Activated naive CD8-positive, alpha-beta T cell treated with anti-CD3 and anti-CD28 coated beads, Interleukin-2, amount 10 ng/mL, durations not matched to agents 7 days and 5 days (primary cell): Measurements from ENCODE around the gene BRDT. TPM values are rescaled to one million over a fixed set of nuclear protein-coding genes. Genes with fewer than 3 reads are reported as not detected.

Experiments
- ATAC-seq: fragments of 150-1000 bp; cut with Tn5 transposase; one replicate; pipeline ENCODE4 v1.10.0; 2021; ENCODE audit warnings: low read depth, moderate library complexity
- POLR2A ChIA-PET: fragments of 350-600 bp; sonication (Branson Sonifier 250); formaldehyde crosslinking; loops from one replicate; lab custom pipeline; 2021; ENCODE audit warnings: antibody characterized with exemption; lab: Charles Lee
- DNase-seq: peaks from one replicate; pipeline ENCODE4 v3.0.0; 2021
- H3K27ac Mint-ChIP-seq: one replicate; pipeline ENCODE4 v1.8.0; 2022; ENCODE audit warnings: mild to moderate bottlenecking, mixed read lengths
- H3K27me3 Mint-ChIP-seq: one replicate; pipeline ENCODE4 v1.8.0; 2022; ENCODE audit warnings: mild to moderate bottlenecking, moderate library complexity, mixed read lengths
- H3K36me3 Mint-ChIP-seq: one replicate; pipeline ENCODE4 v1.8.0; 2021; ENCODE audit warnings: mild to moderate bottlenecking, mixed read lengths
- H3K4me1 Mint-ChIP-seq: one replicate; pipeline ENCODE4 v1.8.0; 2021; ENCODE audit warnings: mixed read lengths
- H3K4me3 Mint-ChIP-seq: one replicate; pipeline ENCODE4 v1.8.0; 2022; ENCODE audit warnings: mild to moderate bottlenecking, moderate library complexity, mixed read lengths
- H3K9me3 Mint-ChIP-seq: one replicate; pipeline ENCODE4 v1.8.0; 2021; ENCODE audit warnings: mixed read lengths
- total RNA-seq, 2 experiments: library from RNA; stranded (reverse); gene quantifications; one replicate each; pipeline ENCODE4 v1.2.3, GENCODE V29; 2021

BRDT gene
- not detected for total RNA-seq

DNA sequence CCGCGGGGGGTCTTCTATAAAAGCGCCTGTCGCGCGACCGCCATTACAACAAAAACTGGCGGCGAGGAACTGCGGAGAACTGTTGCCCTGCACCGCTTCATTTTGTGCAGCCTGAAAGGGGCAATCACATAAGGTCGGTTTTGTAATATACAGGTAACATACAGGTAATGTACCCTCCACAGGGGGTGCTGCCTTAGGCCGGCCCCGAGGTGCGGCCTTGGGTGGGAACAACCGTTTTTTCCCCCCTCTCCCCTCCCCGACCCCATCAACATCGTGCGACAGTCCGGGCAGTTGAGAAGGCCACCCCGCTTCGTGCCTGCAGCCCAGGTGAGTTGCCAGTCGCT lies at the start of gene BRDT:
TSS of gene BRDT (plus strand) at position 46 of the 344 bp plus-strand sequence. CDS start 13,354 bp downstream, outside the sequence.
- Mint-ChIP-seq H3K36me3 (peaks cover 2% of the 10 kb centered on the region), H3K9me3 (peaks cover 10% of the 10 kb centered on the region), H3K4me3 (peak within 1 kb of the TSS; percentile 28), H3K27me3 (peaks cover 5% of the 10 kb centered on the region), H3K4me1 (peaks cover 13% of the 10 kb centered on the region), H3K27ac (peak within 1 kb of the TSS; percentile 54)
- ATAC-seq (no peak), DNase-seq (no peak)
- POLR2A ChIA-PET = no interaction called here

DNA sequence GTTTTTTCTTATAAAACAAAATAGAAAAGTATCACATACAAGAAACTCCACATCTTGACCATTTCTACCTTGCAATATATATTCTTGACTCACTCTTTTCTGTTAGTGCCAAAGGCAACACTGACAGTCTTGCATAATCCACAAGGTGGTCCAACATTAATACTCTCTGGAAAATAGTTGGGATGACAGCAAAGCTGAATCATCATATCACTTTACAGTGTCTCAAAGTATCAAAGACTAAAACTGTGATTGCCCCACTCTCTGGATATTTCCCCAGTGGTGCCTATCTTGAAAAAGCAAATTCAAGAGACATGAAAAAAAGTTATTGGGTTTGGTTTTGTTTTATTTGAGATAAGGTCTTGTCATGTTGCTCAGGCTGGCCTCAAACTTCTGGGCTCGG lies 48.6 kb upstream of the BRDT start:
- no peak overlapping the region for H3K27ac Mint-ChIP-seq
- ATAC-seq = no peak
- POLR2A ChIA-PET = no interaction called here
- H3K4me1 Mint-ChIP-seq = peaks cover 4% of the 10 kb centered on the region
- no peak for DNase-seq
- no peaks in the 10 kb centered on the region for H3K36me3 Mint-ChIP-seq
- no peak overlapping the region for H3K4me3 Mint-ChIP-seq
- H3K27me3 Mint-ChIP-seq = peaks cover 28% of the 10 kb centered on the region
- no peaks in the 10 kb centered on the region for H3K9me3 Mint-ChIP-seq

DNA sequence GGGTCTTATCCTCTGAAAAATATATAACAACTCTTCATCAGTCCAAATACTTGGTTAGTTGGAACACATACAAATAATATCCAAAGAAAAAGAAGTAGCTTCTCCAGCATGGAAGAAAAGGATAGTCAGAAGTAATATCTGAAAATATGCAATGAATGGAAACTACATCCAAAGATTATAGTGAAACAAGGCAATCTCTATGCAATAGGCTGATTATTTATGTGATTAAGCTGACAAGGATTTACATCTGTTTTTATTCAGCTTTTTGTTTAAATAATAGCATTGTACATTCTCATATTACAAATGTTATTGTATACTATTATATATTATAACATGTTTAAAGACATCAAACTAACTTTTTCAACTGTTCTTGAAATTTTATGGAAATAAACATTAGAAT lies 48.0 kb upstream of the BRDT start:
- Mint-ChIP-seq H3K27me3 (peaks cover 23% of the 10 kb centered on the region), H3K4me3 (no peak overlapping the region), H3K9me3 (no peaks in the 10 kb centered on the region), H3K27ac (no peak overlapping the region), H3K4me1 (no peaks in the 10 kb centered on the region), H3K36me3 (no peaks in the 10 kb centered on the region)
- DNase-seq (no peak), ATAC-seq (no peak)
- POLR2A ChIA-PET = no interaction called here

DNA sequence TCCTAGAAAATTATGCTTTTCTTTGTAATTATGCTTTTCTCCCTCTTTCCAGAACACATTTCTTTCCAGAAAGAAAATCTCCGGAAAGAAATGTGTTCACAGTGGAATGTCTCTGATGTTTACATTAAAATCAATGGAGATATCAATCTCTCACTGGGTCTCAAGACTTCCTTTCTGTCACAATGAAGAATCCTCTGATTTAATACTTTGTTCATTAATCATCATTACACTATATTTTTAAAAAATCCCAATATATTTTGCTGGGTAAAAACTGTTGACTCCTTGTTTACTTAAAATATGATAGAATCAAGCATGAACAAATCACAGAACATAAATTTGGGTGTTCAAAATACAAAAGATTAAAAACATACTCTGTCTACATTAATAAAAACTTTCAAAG lies 36.9 kb upstream of the BRDT start:
- no peak overlapping the region for H3K27ac Mint-ChIP-seq
- H3K9me3 Mint-ChIP-seq = no peaks in the 10 kb centered on the region
- POLR2A ChIA-PET = no interaction called here
- ATAC-seq (no peak), DNase-seq (no peak)
- H3K27me3 Mint-ChIP-seq = peaks cover 16% of the 10 kb centered on the region
- H3K4me3 Mint-ChIP-seq = no peak overlapping the region
- H3K36me3 Mint-ChIP-seq = no peaks in the 10 kb centered on the region
- no peaks in the 10 kb centered on the region for H3K4me1 Mint-ChIP-seq

DNA sequence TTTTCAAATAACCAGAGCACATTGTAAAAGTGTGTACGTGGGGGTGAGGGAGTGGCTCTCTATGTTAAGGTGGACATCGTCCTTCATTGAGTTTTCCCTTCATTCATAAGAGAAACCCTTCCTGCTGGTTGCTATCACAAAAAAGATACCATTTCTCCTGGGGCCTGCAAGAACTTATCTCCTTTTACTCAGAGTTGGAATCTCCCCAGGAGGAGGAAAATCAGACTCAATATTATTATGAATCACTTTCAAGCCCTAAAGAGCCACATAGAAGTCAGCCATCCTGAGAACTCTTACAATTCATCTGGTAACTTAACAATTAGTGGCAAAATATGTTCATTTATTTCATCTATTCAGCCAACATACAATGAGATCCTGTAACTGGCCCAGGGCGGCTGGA lies 36.2 kb upstream of the BRDT start:
- POLR2A ChIA-PET = no interaction called here
- Mint-ChIP-seq H3K4me3 (no peak overlapping the region), H3K36me3 (no peaks in the 10 kb centered on the region), H3K4me1 (no peaks in the 10 kb centered on the region), H3K27ac (no peak overlapping the region), H3K27me3 (peaks cover 16% of the 10 kb centered on the region), H3K9me3 (no peaks in the 10 kb centered on the region)
- ATAC-seq (no peak), DNase-seq (no peak)

DNA sequence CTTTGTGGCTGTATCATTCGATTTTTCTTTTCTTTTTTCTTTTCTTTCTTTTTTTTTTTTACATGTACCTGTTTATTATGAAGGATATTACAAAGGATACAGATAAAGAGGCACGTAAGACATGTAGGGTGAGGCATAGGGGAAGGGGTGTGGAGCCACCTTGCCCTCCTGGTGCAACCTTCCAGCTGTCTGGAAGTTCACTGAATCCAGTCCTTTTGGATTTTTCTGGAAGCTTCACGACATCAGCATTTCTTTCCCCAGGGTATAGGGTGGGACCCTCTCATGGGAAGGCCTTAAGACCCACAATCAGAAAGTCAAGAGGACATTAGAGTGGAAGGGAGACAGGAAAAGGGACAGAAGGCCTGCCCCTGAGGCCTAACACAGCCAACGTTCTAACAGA lies 33.2 kb upstream of the BRDT start:
- Mint-ChIP-seq H3K27ac (no peak overlapping the region), H3K4me3 (no peak overlapping the region), H3K4me1 (no peaks in the 10 kb centered on the region), H3K9me3 (no peaks in the 10 kb centered on the region), H3K27me3 (peaks cover 11% of the 10 kb centered on the region), H3K36me3 (no peaks in the 10 kb centered on the region)
- no peak for DNase-seq
- POLR2A ChIA-PET = no interaction called here
- ATAC-seq = no peak

DNA sequence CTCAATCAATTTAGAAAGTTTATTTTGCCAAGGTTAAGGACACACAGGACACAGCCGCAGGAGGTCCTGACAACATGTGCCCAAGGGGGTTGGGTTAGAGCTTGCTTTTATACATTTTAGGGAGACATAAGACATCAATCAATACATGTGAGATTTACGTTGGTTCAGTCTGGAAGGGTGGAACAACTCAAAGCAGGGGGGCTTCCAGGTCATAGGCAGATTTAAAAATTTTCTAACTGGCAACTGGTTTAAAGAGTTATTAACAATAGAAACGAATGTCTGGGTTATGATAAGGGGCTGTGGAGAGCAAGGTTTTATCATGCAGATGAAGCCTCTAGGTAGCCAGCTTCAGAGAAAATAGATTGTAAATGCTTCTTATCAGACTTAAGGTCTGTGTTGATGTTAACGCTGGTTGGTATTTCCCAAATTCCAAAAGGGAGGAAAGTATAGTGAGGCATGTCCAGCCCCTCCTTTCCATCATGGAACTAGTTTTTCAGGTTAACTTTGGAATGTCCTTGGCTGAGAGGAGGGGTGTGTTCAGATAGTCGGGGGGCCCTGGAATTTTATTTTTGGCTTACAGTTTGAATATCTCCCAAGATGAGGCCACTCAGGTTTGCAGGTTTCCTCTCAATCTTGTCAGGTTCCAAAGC lies 32.3 kb upstream of the BRDT start:
- POLR2A ChIA-PET = no interaction called here
- no peak overlapping the region for H3K4me3 Mint-ChIP-seq
- H3K36me3 Mint-ChIP-seq = no peaks in the 10 kb centered on the region
- no peaks in the 10 kb centered on the region for H3K9me3 Mint-ChIP-seq
- H3K27me3 Mint-ChIP-seq = peaks cover 11% of the 10 kb centered on the region
- no peak overlapping the region for H3K27ac Mint-ChIP-seq
- no peaks in the 10 kb centered on the region for H3K4me1 Mint-ChIP-seq
- ATAC-seq (no peak), DNase-seq (no peak)

DNA sequence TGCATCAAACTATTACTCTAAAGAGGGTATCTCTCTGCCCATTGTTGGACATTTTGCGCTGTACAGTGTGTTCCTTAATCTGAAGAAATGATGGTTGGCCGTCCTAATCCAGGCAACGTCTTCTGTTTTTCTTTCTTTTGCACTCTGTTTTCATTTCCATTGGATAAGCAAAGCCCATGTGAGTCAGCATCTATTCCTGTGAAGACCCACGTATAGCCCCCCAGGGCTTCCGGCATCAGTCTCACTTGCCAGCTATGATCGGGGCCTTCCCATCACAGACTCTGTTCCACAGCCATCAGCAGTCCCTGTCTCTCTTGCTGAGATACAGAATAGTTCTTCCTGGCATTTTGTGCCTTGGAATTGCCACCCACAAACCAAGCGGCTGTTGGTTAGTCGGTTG lies 29.2 kb upstream of the BRDT start:
- Mint-ChIP-seq H3K27ac (no peak overlapping the region), H3K4me3 (no peak overlapping the region), H3K27me3 (peaks cover 2% of the 10 kb centered on the region), H3K9me3 (no peaks in the 10 kb centered on the region), H3K36me3 (no peaks in the 10 kb centered on the region), H3K4me1 (peaks cover 6% of the 10 kb centered on the region)
- ATAC-seq = no peak
- DNase-seq = no peak
- POLR2A ChIA-PET = no interaction called here

DNA sequence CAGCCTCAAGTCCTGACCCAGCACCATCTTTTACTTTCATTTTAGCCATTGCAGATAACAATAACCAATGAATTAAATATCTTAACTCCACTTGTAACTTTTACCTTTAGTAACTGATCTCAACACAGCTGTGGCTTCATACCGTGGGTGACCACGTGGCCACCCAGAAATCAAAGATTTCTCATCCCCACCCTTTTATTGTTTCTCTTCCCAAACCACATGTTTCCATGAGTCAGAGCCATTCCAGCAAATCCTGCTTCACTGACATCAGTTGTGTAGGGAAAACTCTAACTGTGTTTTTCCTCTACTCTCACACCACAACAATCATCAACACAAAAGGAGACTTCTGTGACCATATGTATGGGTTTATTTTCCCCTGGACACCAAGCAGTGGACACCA lies 25.1 kb upstream of the BRDT start:
- H3K36me3 Mint-ChIP-seq = no peaks in the 10 kb centered on the region

DNA sequence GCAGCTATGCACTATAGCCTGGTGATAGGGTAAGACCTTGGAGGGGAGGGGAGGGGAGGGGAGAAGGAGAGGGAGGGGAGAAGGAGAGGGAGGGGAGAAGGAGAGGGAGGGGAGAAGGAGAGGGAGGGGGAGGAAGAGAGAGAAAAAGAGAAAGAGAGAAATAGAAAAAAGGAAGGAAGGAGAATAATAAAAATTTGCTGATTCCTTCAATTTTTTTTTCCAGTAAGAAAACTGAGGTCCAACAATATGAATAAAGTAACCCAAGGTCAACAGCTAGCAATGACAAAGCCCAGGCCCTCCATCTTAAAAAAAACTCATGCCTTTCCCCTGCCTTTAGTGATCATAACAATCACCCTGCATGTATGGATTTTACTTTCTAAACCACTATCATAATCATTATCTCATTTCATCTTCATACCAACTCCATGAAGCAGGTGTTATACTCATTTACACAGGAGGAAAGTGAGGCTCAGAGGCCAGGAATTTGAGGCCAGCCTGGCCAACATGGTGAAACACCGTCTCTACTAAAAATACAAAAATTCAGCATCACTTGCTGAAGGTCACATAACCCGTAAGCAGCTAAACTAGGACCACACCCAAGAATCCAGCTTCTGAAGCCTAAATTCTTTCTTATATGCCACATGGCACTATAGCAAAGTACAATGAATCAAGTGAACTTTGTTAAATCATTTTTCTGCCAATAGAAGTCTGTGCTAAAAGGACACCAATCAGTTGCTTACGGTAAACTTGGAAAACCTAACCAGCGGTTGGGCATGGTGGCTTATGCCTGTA lies 23.4 kb upstream of the BRDT start:
- H3K4me3 Mint-ChIP-seq = no peak overlapping the region
- H3K4me1 Mint-ChIP-seq = peaks cover 6% of the 10 kb centered on the region
- ATAC-seq (no peak), DNase-seq (no peak)
- H3K36me3 Mint-ChIP-seq = no peaks in the 10 kb centered on the region
- H3K27me3 Mint-ChIP-seq = peaks cover 2% of the 10 kb centered on the region
- no peak overlapping the region for H3K27ac Mint-ChIP-seq
- H3K9me3 Mint-ChIP-seq = no peaks in the 10 kb centered on the region
- POLR2A ChIA-PET = no interaction called here

More for the DNA sequence above, 25.1 kb upstream of the BRDT start:
- Mint-ChIP-seq H3K9me3 (no peaks in the 10 kb centered on the region), H3K4me1 (peaks cover 6% of the 10 kb centered on the region), H3K27me3 (peaks cover 2% of the 10 kb centered on the region), H3K27ac (no peak overlapping the region), H3K4me3 (no peak overlapping the region)
- ATAC-seq (no peak), DNase-seq (no peak)
- POLR2A ChIA-PET = no interaction called here

DNA sequence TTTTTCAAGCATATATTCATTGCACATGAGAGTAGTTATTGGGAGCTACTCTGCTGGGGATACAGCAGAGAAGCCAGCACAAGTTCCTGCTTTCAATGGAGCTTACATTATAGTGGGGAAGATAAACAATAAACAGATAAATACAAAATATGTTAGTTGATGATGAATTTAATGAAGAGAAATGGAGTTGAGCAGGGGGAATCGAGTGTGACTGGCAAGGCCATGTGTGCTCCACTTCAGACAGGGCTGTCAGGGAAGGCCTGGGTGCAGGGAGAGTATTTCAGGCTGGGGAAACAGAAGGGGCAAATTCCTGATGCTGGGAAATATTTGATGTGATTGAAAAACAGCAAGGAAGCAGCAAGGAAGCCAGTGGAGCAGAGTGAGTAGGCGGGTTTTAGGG lies 21.2 kb upstream of the BRDT start:
- POLR2A ChIA-PET = no interaction called here
- ATAC-seq = no peak
- H3K4me3 Mint-ChIP-seq = no peak overlapping the region

DNA sequence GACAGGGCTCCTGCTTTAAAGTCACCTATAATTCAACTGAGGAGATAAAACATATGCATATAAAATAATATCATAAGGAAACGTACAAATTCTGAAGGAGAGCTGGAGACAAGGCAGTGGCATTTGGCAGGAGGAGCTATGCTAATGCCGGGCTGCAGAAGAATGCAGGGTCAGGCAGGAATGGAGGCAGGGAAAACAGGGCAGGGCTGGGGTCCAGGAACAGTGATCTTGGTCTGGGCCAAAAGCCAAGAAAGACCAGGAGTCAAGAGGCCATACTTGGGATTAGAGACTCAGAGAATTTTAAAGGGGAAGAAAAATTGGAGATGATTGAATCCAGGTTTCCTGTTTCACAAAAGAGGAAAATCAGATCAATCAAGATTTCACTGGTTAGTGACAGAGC lies 20.0 kb upstream of the BRDT start:
- POLR2A ChIA-PET = no interaction called here
- ATAC-seq = no peak
- H3K4me1 Mint-ChIP-seq = no peaks in the 10 kb centered on the region
- no peak overlapping the region for H3K4me3 Mint-ChIP-seq
- H3K9me3 Mint-ChIP-seq = no peaks in the 10 kb centered on the region
- H3K27ac Mint-ChIP-seq = no peak overlapping the region
- no peak for DNase-seq
- H3K27me3 Mint-ChIP-seq = no peaks in the 10 kb centered on the region
- no peaks in the 10 kb centered on the region for H3K36me3 Mint-ChIP-seq

More for the DNA sequence above, 21.2 kb upstream of the BRDT start:
- Mint-ChIP-seq H3K27ac (no peak overlapping the region), H3K9me3 (no peaks in the 10 kb centered on the region), H3K4me1 (peaks cover 6% of the 10 kb centered on the region), H3K36me3 (no peaks in the 10 kb centered on the region), H3K27me3 (no peaks in the 10 kb centered on the region)
- DNase-seq = no peak

DNA sequence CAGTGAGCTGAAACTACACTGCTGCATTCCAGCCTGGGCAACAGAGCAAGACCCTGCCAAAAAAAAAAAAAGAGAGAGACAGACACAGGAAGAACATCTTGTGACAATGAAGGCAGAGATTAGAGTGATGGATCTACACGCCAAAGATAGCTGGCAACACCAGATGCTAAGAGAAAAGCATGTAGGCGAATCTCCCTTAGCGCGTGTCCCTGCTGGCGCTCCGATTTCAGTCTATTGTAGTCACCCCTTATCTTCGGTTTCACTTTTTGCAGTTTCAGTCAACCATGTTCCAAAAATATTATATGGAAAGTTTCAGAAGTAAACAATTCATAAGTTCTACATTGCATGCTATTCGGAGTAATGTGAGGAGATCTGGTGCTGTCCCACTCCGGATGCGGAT lies 11.6 kb upstream of the BRDT start:
- Mint-ChIP-seq H3K9me3 (no peaks in the 10 kb centered on the region), H3K27ac (no peak overlapping the region), H3K27me3 (no peaks in the 10 kb centered on the region), H3K4me1 (no peaks in the 10 kb centered on the region), H3K36me3 (no peaks in the 10 kb centered on the region), H3K4me3 (no peak overlapping the region)
- ATAC-seq (no peak), DNase-seq (no peak)
- POLR2A ChIA-PET = no interaction called here

DNA sequence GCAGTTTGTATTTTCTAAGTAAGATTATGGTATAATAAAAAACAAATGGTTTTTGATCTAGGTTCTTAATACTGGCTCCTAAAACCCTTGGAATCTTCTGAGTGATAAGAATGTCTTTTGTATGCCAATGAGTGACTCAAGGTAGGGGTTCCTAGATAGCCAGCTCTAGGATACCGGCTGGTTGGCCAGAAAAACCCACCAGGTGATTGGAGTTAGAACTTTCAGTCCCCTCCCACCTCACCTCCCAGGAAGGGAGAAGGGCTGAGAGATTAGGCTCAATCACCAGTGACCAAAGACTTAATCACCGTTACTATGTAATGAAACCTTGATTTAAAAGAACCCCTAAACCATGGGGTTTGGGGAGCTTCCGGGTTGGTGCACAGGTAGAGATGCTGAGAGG lies 8.7 kb upstream of the BRDT start:
- POLR2A ChIA-PET = no interaction called here
- H3K4me3 Mint-ChIP-seq = no peak overlapping the region
- ATAC-seq = no peak
- H3K27me3 Mint-ChIP-seq = no peaks in the 10 kb centered on the region
- no peak for DNase-seq
- no peaks in the 10 kb centered on the region for H3K9me3 Mint-ChIP-seq
- H3K4me1 Mint-ChIP-seq = no peaks in the 10 kb centered on the region
- no peaks in the 10 kb centered on the region for H3K36me3 Mint-ChIP-seq
- no peak overlapping the region for H3K27ac Mint-ChIP-seq
